ENCODE results near the gene PRKG1. TPM values are rescaled to one million over a fixed set of nuclear protein-coding genes. Genes with fewer than 3 reads are reported as not detected.

Gene PRKG1
- polyA plus RNA-seq, 3 donors, result not detected

DNA sequence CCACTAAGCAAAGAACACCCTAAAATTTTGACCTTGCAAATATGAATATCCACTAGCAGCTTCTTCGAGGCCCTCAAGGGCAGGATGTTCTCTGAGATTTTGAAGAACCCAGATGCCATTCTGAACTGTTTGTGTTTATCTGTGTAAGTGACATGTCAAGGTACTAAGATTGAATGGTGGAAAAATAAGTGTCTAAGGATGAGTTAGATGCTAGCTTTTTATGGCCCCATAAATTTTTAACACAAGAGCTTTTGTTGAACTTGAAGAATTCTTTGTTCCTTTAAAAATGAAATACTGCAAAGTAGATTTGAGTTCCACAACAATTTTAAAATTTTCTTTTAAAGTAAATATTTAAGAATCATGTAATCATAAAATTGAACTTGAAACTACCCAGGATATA lies 365.4 kb downstream of the PRKG1 start:
- Histone ChIP-seq H3K36me3 (replicated peaks in 1 of 2; ENCODE audit: control insufficient read depth in 1 of 2, insufficient read depth in 2 of 2, low read length in 2 of 2) (no peaks in the 10 kb centered on the region), H3K4me3 (replicated peaks in 1 of 3; ENCODE audit: low read depth in 2 of 3, low read length in 3 of 3) (no peak overlapping the region), H3K4me2 (replicated peaks; ENCODE audit: extremely low read depth, low read length, poor library complexity, severe bottlenecking) (no peak overlapping the region), H2AFZ (ENCODE audit: insufficient read depth, low read depth, low read length, poor library complexity, severe bottlenecking) (no peak overlapping the region), H4K20me1 (ENCODE audit: insufficient read depth, low read length) (no peaks in the 10 kb centered on the region), H3K9ac (ENCODE audit: insufficient read depth, low read length, poor library complexity, severe bottlenecking) (no peak overlapping the region), H3K27ac (ENCODE audit: low read depth in 1 of 2, low read length in 2 of 2) (no peak overlapping the region), H3K4me1 (ENCODE audit: control insufficient read depth in 1 of 2, insufficient read depth in 2 of 2, low read length in 2 of 2) (no peaks in the 10 kb centered on the region), H3K79me2 (ENCODE audit: insufficient read depth, low read length) (no peaks in the 10 kb centered on the region), H3K9me3 (replicated peaks in 1 of 2; ENCODE audit: control insufficient read depth in 1 of 2, insufficient read depth in 1 of 2, low read length in 2 of 2) (no peaks in the 10 kb centered on the region), H3K27me3 (ENCODE audit: control insufficient read depth in 2 of 2, insufficient read depth in 2 of 2, low read length in 2 of 2) (no peaks in the 10 kb centered on the region)
- DNase-seq, result no peak
- WGBS (ENCODE audit: insufficient coverage), result 60% methylated on average over 1 of the region's 1 CpG
- no peak overlapping the region for H3K27ac Mint-ChIP-seq
- intact Hi-C loops (cut with micrococcal nuclease), result no loop called here
- peaks cover 0 to 4% (median 0%) of the 10 kb centered on the region in 7 donors for H3K9me3 Mint-ChIP-seq
- H3K4me1 Mint-ChIP-seq, result no peaks in the 10 kb centered on the region
- TF ChIP-seq, protein P1, sequence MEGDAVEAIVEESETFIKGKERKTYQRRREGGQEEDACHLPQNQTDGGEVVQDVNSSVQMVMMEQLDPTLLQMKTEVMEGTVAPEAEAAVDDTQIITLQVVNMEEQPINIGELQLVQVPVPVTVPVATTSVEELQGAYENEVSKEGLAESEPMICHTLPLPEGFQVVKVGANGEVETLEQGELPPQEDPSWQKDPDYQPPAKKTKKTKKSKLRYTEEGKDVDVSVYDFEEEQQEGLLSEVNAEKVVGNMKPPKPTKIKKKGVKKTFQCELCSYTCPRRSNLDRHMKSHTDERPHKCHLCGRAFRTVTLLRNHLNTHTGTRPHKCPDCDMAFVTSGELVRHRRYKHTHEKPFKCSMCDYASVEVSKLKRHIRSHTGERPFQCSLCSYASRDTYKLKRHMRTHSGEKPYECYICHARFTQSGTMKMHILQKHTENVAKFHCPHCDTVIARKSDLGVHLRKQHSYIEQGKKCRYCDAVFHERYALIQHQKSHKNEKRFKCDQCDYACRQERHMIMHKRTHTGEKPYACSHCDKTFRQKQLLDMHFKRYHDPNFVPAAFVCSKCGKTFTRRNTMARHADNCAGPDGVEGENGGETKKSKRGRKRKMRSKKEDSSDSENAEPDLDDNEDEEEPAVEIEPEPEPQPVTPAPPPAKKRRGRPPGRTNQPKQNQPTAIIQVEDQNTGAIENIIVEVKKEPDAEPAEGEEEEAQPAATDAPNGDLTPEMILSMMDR (IDR thresholded peaks at IDR 0.05), result no peak
- no peaks in the 10 kb centered on the region for H3K27me3 Mint-ChIP-seq (ENCODE audit: low read depth in 3 of 3)
- no peaks in the 10 kb centered on the region for H3K36me3 Mint-ChIP-seq
- H3K4me3 Mint-ChIP-seq, result no peak overlapping the region

DNA sequence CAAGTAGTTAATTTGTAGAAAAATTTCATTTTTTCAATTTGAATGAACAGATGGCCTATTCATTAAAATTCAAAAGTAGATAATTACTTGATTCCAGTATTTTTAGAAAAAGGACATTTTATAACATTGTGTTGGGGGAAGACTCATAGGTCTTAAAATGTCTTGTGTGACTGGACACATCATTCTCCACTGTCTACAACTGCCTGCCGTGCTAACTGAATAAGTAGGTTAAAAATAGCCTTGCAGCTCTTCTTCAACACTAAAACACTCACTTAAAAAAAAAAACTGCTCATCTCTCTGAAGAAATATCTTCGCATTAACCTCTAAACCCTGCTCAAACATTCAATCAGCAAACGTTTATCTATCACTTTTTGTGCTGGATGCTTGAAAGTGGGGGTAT lies 371.3 kb downstream of the PRKG1 start:
- no peak for DNase-seq
- Histone ChIP-seq H3K4me1 (ENCODE audit: control insufficient read depth in 1 of 2, insufficient read depth in 2 of 2, low read length in 2 of 2) (no peaks in the 10 kb centered on the region), H3K27me3 (ENCODE audit: control insufficient read depth in 2 of 2, insufficient read depth in 2 of 2, low read length in 2 of 2) (no peaks in the 10 kb centered on the region), H2AFZ (ENCODE audit: insufficient read depth, low read depth, low read length, poor library complexity, severe bottlenecking) (no peak overlapping the region), H3K79me2 (ENCODE audit: insufficient read depth, low read length) (no peaks in the 10 kb centered on the region), H3K27ac (ENCODE audit: low read depth in 1 of 2, low read length in 2 of 2) (no peak overlapping the region), H3K4me2 (replicated peaks; ENCODE audit: extremely low read depth, low read length, poor library complexity, severe bottlenecking) (no peak overlapping the region), H4K20me1 (ENCODE audit: insufficient read depth, low read length) (no peaks in the 10 kb centered on the region), H3K36me3 (replicated peaks in 1 of 2; ENCODE audit: control insufficient read depth in 1 of 2, insufficient read depth in 2 of 2, low read length in 2 of 2) (no peaks in the 10 kb centered on the region), H3K4me3 (replicated peaks in 1 of 3; ENCODE audit: low read depth in 2 of 3, low read length in 3 of 3) (no peak overlapping the region), H3K9ac (ENCODE audit: insufficient read depth, low read length, poor library complexity, severe bottlenecking) (no peak overlapping the region), H3K9me3 (replicated peaks in 1 of 2; ENCODE audit: control insufficient read depth in 1 of 2, insufficient read depth in 1 of 2, low read length in 2 of 2) (no peaks in the 10 kb centered on the region)
- Mint-ChIP-seq H3K27me3 (ENCODE audit: low read depth in 3 of 3) (no peaks in the 10 kb centered on the region), H3K27ac (no peak overlapping the region), H3K36me3 (no peaks in the 10 kb centered on the region), H3K9me3 (peaks cover 0 to 3% (median 0%) of the 10 kb centered on the region in 7 donors), H3K4me3 (no peak overlapping the region), H3K4me1 (no peaks in the 10 kb centered on the region)
- WGBS (ENCODE audit: insufficient coverage), result no CpG with 5 or more reads among the region's 3 CpGs
- TF ChIP-seq, protein P1 (IDR thresholded peaks at IDR 0.05), result no peak
- intact Hi-C loops (cut with micrococcal nuclease), result no loop called here
